GM23338 (cell line): ENCODE measurements around the gene CHCHD6. TPM values are rescaled to one million over a fixed set of nuclear protein-coding genes. Genes with fewer than 3 reads are reported as not detected.

ENCODE experiments used
- ATAC-seq: fragments of 200-7000 bp; cut with Tn5 transposase; 3 replicates; pipeline ENCODE4 v1.9.1; 2020
- DNase-seq: peaks from one replicate; pipeline ENCODE4 v3.0.0-alpha.2; 2015; ENCODE audit warnings: low spot score
- H2AFZ ChIP-seq: fragments of 200-600 bp; sonication (generic); 2 replicates; pipeline ENCODE4 v1.8.0; 2016; ENCODE audit warnings: antibody characterized with exemption, mild to moderate bottlenecking, moderate library complexity
- H3F3A ChIP-seq: fragments of 200-600 bp; sonication (generic); replicated peaks from 2 replicates; pipeline ENCODE4 v1.8.0; 2017; ENCODE audit warnings: antibody characterized with exemption, mixed run types, low read depth
- H3K27ac ChIP-seq: fragments of 200-600 bp; sonication (generic); 2 replicates; pipeline ENCODE4 v1.6.1; 2016; ENCODE audit warnings: low read depth
- H3K27me3 ChIP-seq: fragments of 200-600 bp; sonication (generic); 2 replicates; pipeline ENCODE4 v1.8.0; 2016; ENCODE audit warnings: mild to moderate bottlenecking, mixed run types, moderate library complexity; ENCODE audit not compliant: insufficient read depth
- H3K36me3 ChIP-seq: fragments of 200-600 bp; sonication (generic); 2 replicates; pipeline ENCODE4 v1.8.0; 2016; ENCODE audit warnings: mild to moderate bottlenecking; ENCODE audit not compliant: insufficient read depth
- H3K4me1 ChIP-seq: fragments of 200-600 bp; sonication (generic); 2 replicates; pipeline ENCODE4 v1.8.0; 2016; ENCODE audit warnings: mild to moderate bottlenecking, moderate library complexity; ENCODE audit not compliant: insufficient read depth
- H3K4me2 ChIP-seq: fragments of 200-600 bp; sonication (generic); 2 replicates; pipeline ENCODE4 v1.7.1; 2017; ENCODE audit warnings: mixed run types
- H3K4me3 ChIP-seq: fragments of 200-600 bp; sonication (generic); 2 replicates; pipeline ENCODE4 v1.6.1; 2016; ENCODE audit warnings: mixed run types
- H3K79me2 ChIP-seq: fragments of 200-600 bp; sonication (generic); replicated peaks from 2 replicates; pipeline ENCODE4 v1.8.0; 2017; ENCODE audit warnings: mild to moderate bottlenecking; ENCODE audit not compliant: insufficient read depth
- H3K9me2 ChIP-seq: fragments of 200-600 bp; sonication (generic); 2 replicates; pipeline ENCODE4 v1.8.0; 2017; ENCODE audit not compliant: insufficient read depth
- H4K20me1 ChIP-seq: fragments of 200-600 bp; sonication (generic); replicated peaks from 2 replicates; pipeline ENCODE4 v1.8.0; 2017; ENCODE audit warnings: mild to moderate bottlenecking; ENCODE audit not compliant: insufficient read depth
- H3K27ac Mint-ChIP-seq: 2 replicates; pipeline ENCODE4 v1.8.0; 2020; ENCODE audit warnings: inconsistent platforms, mild to moderate bottlenecking, moderate library complexity, mixed read lengths
- H3K27me3 Mint-ChIP-seq: 3 replicates; pipeline ENCODE4 v1.8.0; 2022; ENCODE audit warnings: low read depth, mild to moderate bottlenecking, moderate library complexity, mixed read lengths, inconsistent platforms; ENCODE audit not compliant: insufficient read depth, poor library complexity
- H3K36me3 Mint-ChIP-seq: 3 replicates; pipeline ENCODE4 v1.8.0; 2021; ENCODE audit warnings: low read depth, mild to moderate bottlenecking, inconsistent platforms, moderate library complexity, mixed read lengths
- H3K4me1 Mint-ChIP-seq: 3 replicates; pipeline ENCODE4 v1.8.0; 2020; ENCODE audit warnings: mild to moderate bottlenecking, inconsistent platforms, mixed read lengths
- H3K4me3 Mint-ChIP-seq: 3 replicates; pipeline ENCODE4 v1.8.0; 2021; ENCODE audit warnings: moderate library complexity, mild to moderate bottlenecking, inconsistent platforms, mixed read lengths
- H3K9me3 Mint-ChIP-seq: 3 replicates; pipeline ENCODE4 v1.8.0; 2020; ENCODE audit warnings: moderate library complexity, mild to moderate bottlenecking, inconsistent platforms, mixed read lengths
- CREB1 ChIP-seq: fragments of 250-450 bp; sonication (Bioruptor Pico); IDR thresholded peaks from 2 replicates; pipeline ENCODE4 v1.5.0; 2020; ENCODE audit warnings: low read depth, mild to moderate bottlenecking, moderate library complexity
- ETS1 ChIP-seq: IDR thresholded peaks from 2 replicates; pipeline ENCODE4 v1.6.1; 2016; ENCODE audit warnings: antibody characterized with exemption
- EZH2 ChIP-seq: fragments of 200-600 bp; sonication (generic); IDR thresholded peaks from one replicate; pipeline ENCODE4 v1.8.0; 2017; ENCODE audit warnings: antibody characterized with exemption, mild to moderate bottlenecking, low read depth; ENCODE audit not compliant: unreplicated experiment
- EZH2phosphoT487 ChIP-seq: fragments of 200-600 bp; sonication (generic); IDR thresholded peaks from one replicate; pipeline ENCODE4 v1.8.1; 2018; ENCODE audit warnings: antibody characterized with exemption; ENCODE audit not compliant: unreplicated experiment
- JUNB ChIP-seq: IDR thresholded peaks from one replicate; pipeline ENCODE4 v1.6.1; 2016; ENCODE audit warnings: antibody characterized with exemption; ENCODE audit not compliant: unreplicated experiment
- NANOG ChIP-seq: IDR thresholded peaks from 2 replicates; pipeline ENCODE4 v1.6.1; 2016; ENCODE audit warnings: antibody characterized with exemption, borderline replicate concordance
- STAT1 ChIP-seq: IDR thresholded peaks from one replicate; pipeline ENCODE4 v1.6.1; 2016; ENCODE audit warnings: antibody characterized with exemption; ENCODE audit not compliant: unreplicated experiment
- ZNF114 ChIP-seq: fragments of 250-450 bp; sonication (Bioruptor Pico); IDR thresholded peaks from 2 replicates; pipeline ENCODE4 v1.5.0; 2020; ENCODE audit warnings: mild to moderate bottlenecking, moderate library complexity
- ZNF331 ChIP-seq: fragments of 250-450 bp; sonication (Bioruptor Pico); IDR thresholded peaks from 2 replicates; pipeline ENCODE4 v1.5.0; 2020; ENCODE audit warnings: low read depth, mild to moderate bottlenecking, moderate library complexity
- polyA plus RNA-seq: library from polyadenylated mRNA; unstranded; fragments of >200 nt; fragmentation: Nextera tagmentation; extraction: Ambion mirVana; gene quantifications from 2 replicates; pipeline ENCODE4 v1.2.1, GENCODE V29; 2016
- total RNA-seq: library from RNA; depleted of rRNA; stranded (reverse); fragments of >200 nt; shearing (Covaris generic); gene quantifications from 2 replicates; pipeline ENCODE4 v1.2.3, GENCODE V29; 2014
- TF ChIP-seq, protein P1 (sequence below): fragments of 250-450 bp; sonication (Bioruptor Pico); IDR thresholded peaks from 2 replicates; pipeline ENCODE4 v1.5.0; 2020; ENCODE audit warnings: mild to moderate bottlenecking, moderate library complexity

The CHCHD6 gene
- total and polyA plus RNA-seq, 2 experiments from 2014 or later = 28.8 to 43.0 TPM

DNA sequence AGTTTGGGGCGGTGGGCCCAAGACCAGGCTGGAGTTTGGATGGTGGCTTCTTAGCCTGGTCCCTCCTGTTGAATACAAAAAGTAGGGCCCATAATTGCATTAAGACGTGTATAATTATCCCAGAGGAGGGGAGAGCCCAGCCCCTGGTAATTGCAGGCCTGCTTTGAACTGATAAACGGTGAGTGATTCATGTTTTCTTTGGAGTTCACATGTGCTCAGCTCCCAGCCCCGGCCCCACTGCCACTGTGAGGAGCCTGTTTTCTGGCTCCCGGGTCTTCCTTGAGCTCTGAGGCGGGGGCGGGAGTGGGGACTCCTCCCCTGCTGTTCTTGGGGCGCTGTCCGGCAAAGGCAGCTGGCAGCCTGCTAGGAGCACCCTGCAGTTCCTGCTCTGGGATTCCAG is 282.0 kb downstream of the CHCHD6 start (continued):
- TF ChIP-seq, protein P1, sequence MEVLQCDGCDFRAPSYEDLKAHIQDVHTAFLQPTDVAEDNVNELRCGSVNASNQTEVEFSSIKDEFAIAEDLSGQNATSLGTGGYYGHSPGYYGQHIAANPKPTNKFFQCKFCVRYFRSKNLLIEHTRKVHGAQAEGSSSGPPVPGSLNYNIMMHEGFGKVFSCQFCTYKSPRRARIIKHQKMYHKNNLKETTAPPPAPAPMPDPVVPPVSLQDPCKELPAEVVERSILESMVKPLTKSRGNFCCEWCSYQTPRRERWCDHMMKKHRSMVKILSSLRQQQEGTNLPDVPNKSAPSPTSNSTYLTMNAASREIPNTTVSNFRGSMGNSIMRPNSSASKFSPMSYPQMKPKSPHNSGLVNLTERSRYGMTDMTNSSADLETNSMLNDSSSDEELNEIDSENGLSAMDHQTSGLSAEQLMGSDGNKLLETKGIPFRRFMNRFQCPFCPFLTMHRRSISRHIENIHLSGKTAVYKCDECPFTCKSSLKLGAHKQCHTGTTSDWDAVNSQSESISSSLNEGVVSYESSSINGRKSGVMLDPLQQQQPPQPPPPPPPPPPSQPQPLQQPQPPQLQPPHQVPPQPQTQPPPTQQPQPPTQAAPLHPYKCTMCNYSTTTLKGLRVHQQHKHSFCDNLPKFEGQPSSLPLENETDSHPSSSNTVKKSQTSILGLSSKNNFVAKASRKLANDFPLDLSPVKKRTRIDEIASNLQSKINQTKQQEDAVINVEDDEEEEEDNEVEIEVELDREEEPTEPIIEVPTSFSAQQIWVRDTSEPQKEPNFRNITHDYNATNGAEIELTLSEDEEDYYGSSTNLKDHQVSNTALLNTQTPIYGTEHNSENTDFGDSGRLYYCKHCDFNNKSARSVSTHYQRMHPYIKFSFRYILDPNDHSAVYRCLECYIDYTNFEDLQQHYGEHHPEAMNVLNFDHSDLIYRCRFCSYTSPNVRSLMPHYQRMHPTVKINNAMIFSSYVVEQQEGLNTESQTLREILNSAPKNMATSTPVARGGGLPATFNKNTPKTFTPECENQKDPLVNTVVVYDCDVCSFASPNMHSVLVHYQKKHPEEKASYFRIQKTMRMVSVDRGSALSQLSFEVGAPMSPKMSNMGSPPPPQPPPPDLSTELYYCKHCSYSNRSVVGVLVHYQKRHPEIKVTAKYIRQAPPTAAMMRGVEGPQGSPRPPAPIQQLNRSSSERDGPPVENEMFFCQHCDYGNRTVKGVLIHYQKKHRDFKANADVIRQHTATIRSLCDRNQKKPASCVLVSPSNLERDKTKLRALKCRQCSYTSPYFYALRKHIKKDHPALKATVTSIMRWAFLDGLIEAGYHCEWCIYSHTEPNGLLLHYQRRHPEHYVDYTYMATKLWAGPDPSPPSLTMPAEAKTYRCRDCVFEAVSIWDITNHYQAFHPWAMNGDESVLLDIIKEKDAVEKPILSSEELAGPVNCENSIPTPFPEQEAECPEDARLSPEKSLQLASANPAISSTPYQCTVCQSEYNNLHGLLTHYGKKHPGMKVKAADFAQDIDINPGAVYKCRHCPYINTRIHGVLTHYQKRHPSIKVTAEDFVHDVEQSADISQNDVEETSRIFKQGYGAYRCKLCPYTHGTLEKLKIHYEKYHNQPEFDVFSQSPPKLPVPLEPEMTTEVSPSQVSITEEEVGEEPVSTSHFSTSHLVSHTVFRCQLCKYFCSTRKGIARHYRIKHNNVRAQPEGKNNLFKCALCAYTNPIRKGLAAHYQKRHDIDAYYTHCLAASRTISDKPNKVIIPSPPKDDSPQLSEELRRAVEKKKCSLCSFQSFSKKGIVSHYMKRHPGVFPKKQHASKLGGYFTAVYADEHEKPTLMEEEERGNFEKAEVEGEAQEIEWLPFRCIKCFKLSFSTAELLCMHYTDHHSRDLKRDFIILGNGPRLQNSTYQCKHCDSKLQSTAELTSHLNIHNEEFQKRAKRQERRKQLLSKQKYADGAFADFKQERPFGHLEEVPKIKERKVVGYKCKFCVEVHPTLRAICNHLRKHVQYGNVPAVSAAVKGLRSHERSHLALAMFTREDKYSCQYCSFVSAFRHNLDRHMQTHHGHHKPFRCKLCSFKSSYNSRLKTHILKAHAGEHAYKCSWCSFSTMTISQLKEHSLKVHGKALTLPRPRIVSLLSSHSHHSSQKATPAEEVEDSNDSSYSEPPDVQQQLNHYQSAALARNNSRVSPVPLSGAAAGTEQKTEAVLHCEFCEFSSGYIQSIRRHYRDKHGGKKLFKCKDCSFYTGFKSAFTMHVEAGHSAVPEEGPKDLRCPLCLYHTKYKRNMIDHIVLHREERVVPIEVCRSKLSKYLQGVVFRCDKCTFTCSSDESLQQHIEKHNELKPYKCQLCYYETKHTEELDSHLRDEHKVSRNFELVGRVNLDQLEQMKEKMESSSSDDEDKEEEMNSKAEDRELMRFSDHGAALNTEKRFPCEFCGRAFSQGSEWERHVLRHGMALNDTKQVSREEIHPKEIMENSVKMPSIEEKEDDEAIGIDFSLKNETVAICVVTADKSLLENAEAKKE (CRISPR knock-in tag) = no peak
- no peak for TF ChIP-seq EZH2phosphoT487

DNA sequence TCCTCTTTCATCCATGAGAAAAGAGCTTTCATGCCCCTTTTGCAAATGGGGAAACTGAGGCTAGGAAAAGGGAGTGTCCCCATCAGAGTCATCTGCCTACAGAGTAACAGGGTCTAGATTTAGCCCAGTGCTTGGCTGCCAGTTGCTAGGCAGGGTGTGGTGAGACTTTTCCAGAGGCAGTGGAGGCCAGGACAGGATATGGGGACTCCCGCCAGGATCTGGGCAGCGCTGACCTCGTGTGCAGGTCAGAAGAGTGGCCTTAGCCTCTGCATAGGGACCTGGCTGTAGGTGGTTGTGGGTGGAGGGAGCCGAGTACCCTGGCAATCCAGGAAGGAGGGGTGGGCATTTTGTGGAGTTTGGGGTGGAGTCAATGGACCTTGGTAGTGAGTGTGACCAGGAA is 283.1 kb downstream of the CHCHD6 start:
- H3K27me3 Mint-ChIP-seq = peaks cover 10% of the 10 kb centered on the region
- no peaks in the 10 kb centered on the region for H3K9me3 Mint-ChIP-seq
- Histone ChIP-seq H3K36me3 (no peaks in the 10 kb centered on the region), H3K4me2 (no peak overlapping the region), H3K4me1 (no peaks in the 10 kb centered on the region), H2AFZ (no peak overlapping the region), H3F3A (no peaks in the 10 kb centered on the region), H3K27ac (no peak overlapping the region), H3K27me3 (no peaks in the 10 kb centered on the region), H3K9me2 (no peaks in the 10 kb centered on the region), H3K4me3 (no peak overlapping the region), H4K20me1 (peaks cover 3% of the 10 kb centered on the region), H3K79me2 (peaks cover 46% of the 10 kb centered on the region)
- H3K4me3 Mint-ChIP-seq = no peak overlapping the region
- ATAC-seq = no peak
- no peak for DNase-seq
- peaks cover 6% of the 10 kb centered on the region for H3K36me3 Mint-ChIP-seq
- no peak overlapping the region for H3K27ac Mint-ChIP-seq
- peaks cover 2% of the 10 kb centered on the region for H3K4me1 Mint-ChIP-seq
- TF ChIP-seq ETS1 (no peak), STAT1 (no peak), CREB1 (CRISPR knock-in tag) (no peak), ZNF331 (no peak), EZH2 (no peak), NANOG (no peak), ZNF114 (no peak), JUNB (no peak)
- TF ChIP-seq, protein P1 (CRISPR knock-in tag) = no peak
